GM23338 (cell line): Measurements from ENCODE around the gene ZNF280C.

Experiments
- EZH2 ChIP-seq: fragments of 200-600 bp; sonication (generic); IDR thresholded peaks from one replicate; pipeline ENCODE4 v1.8.0; 2017; ENCODE audit warnings: antibody characterized with exemption, mild to moderate bottlenecking, low read depth; ENCODE audit not compliant: unreplicated experiment
- EZH2phosphoT487 ChIP-seq: fragments of 200-600 bp; sonication (generic); IDR thresholded peaks from one replicate; pipeline ENCODE4 v1.8.1; 2018; ENCODE audit warnings: antibody characterized with exemption; ENCODE audit not compliant: unreplicated experiment
- TF ChIP-seq, protein P1 (sequence below), 2 experiments: fragments of 200-600 bp in 1 of 2; sonication (generic) in 1 of 2; conservative IDR thresholded peaks; 2 replicates each; pipeline versions ENCODE4 v1.5.1 to v1.6.1; 2016 to 2017; ENCODE audit warnings: antibody characterized with exemption in 2 of 2, low read depth in 2 of 2, mild to moderate bottlenecking in 2 of 2, moderate library complexity in 1 of 2
- TF ChIP-seq, protein P2 (sequence below): IDR thresholded peaks from one replicate; pipeline ENCODE4 v1.6.1; 2018; ENCODE audit warnings: antibody characterized with exemption; ENCODE audit not compliant: unreplicated experiment

DNA sequence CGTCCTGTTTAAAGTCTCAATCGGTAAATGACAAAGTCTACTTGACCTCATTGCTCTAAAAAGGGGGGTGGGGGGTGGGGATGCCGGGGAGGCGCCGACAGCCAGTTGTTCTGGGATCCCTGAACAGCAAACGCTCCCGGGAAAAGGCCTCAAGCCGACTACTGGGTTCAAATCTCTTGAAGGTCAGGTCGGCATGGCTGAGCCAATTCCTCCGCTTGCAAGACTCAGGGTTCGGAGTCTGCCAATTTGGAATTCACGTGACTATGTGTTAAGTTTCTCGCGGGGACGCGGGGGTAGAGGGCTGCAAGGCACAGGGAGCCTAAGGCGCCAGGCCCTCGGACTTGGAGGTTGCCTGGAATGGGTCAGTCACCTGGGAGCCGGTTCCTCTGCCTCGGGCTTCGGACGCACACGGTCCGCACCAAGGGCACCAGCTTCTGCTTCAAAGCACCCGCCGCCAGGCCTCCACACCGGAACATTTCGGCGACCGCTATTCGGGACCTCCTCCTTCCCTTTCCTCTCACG is 103.5 kb downstream of the ZNF280C start:
- TF ChIP-seq EZH2, result no peak
- TF ChIP-seq, protein P1, sequence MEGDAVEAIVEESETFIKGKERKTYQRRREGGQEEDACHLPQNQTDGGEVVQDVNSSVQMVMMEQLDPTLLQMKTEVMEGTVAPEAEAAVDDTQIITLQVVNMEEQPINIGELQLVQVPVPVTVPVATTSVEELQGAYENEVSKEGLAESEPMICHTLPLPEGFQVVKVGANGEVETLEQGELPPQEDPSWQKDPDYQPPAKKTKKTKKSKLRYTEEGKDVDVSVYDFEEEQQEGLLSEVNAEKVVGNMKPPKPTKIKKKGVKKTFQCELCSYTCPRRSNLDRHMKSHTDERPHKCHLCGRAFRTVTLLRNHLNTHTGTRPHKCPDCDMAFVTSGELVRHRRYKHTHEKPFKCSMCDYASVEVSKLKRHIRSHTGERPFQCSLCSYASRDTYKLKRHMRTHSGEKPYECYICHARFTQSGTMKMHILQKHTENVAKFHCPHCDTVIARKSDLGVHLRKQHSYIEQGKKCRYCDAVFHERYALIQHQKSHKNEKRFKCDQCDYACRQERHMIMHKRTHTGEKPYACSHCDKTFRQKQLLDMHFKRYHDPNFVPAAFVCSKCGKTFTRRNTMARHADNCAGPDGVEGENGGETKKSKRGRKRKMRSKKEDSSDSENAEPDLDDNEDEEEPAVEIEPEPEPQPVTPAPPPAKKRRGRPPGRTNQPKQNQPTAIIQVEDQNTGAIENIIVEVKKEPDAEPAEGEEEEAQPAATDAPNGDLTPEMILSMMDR (conservative IDR thresholded peaks at IDR 0.05; ENCODE audit: low read depth in 2 of 2), result no peak
- no peak for TF ChIP-seq EZH2phosphoT487
- TF ChIP-seq, protein P2, sequence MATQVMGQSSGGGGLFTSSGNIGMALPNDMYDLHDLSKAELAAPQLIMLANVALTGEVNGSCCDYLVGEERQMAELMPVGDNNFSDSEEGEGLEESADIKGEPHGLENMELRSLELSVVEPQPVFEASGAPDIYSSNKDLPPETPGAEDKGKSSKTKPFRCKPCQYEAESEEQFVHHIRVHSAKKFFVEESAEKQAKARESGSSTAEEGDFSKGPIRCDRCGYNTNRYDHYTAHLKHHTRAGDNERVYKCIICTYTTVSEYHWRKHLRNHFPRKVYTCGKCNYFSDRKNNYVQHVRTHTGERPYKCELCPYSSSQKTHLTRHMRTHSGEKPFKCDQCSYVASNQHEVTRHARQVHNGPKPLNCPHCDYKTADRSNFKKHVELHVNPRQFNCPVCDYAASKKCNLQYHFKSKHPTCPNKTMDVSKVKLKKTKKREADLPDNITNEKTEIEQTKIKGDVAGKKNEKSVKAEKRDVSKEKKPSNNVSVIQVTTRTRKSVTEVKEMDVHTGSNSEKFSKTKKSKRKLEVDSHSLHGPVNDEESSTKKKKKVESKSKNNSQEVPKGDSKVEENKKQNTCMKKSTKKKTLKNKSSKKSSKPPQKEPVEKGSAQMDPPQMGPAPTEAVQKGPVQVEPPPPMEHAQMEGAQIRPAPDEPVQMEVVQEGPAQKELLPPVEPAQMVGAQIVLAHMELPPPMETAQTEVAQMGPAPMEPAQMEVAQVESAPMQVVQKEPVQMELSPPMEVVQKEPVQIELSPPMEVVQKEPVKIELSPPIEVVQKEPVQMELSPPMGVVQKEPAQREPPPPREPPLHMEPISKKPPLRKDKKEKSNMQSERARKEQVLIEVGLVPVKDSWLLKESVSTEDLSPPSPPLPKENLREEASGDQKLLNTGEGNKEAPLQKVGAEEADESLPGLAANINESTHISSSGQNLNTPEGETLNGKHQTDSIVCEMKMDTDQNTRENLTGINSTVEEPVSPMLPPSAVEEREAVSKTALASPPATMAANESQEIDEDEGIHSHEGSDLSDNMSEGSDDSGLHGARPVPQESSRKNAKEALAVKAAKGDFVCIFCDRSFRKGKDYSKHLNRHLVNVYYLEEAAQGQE, result no peak
